GM13977 (cell line): ENCODE results near the gene TYROBP.
"Not testable (repeated sequence)": the region's sequence is repeated elsewhere in the genome, so short reads cannot be mapped to it uniquely, and the experiment has no call there.

ENCODE experiments used
- DNase-seq: peaks from one replicate; pipeline ENCODE4 v3.0.0; 2012; ENCODE audit warnings: low spot score
- CTCF ChIP-seq: IDR thresholded peaks from 2 replicates; pipeline ENCODE4 v1.5.1; 2012; ENCODE audit warnings: mild to moderate bottlenecking, control low read depth; ENCODE audit not compliant: insufficient read depth; ENCODE audit errors: extremely low read depth, missing control alignments
- in situ Hi-C: fragments of 300-500 bp; cut with MboI; formaldehyde crosslinking; loops from one replicate; pipeline ENCODE4 v1.12.0; 2022; ENCODE audit warnings: low sequenced_read_pairs, low pct_unique_long_range_greater_than_20kb, mixed read lengths, inconsistent platforms; ENCODE audit not compliant: unreplicated experiment

TYROBP gene

DNA sequence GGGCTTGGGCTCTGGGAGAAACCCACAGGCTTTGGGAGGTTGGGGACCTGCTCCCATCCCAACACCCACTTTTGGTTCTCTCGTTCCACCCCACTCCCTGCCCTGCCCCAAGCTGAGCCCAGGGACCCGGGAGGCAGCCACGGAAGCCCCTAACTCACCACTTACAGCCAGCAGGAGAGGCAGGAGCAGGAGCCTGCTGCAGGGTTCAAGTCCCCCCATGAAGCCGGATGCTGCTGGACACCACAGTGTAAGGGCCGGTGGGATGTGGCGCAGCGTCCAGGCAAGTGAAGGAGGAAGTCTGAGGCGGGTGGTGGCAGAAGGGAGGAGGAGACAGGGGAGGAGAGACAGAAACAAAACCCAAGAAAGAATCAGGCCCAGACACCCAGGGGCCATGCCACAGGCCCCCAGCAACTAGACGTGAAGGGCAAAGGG, at the start of gene TYROBP:
TYROBP (minus strand) TSS at position 286 of the 432 bp plus-strand sequence; CDS start at position 219, 67 bp downstream.
- DNase-seq, result peak; percentile 4
- no peak for TF ChIP-seq CTCF
- in situ Hi-C loops, result no loop called here

GRCh38 chr19:35957411-35957810, 49.3 kb upstream of the TYROBP start:
- DNase-seq, in situ Hi-C loops: not testable (repeated sequence)

GRCh38 chr19:35955881-35956634, 48.0 kb upstream of the TYROBP start:
- no peak for DNase-seq
- TF ChIP-seq CTCF, result no peak
- in situ Hi-C loops, result no loop called here

GRCh38 chr19:35949131-35949530, 41.0 kb upstream of the TYROBP start:
- no peak for DNase-seq
- TF ChIP-seq CTCF, result no peak
- in situ Hi-C loops, result no loop called here

DNA sequence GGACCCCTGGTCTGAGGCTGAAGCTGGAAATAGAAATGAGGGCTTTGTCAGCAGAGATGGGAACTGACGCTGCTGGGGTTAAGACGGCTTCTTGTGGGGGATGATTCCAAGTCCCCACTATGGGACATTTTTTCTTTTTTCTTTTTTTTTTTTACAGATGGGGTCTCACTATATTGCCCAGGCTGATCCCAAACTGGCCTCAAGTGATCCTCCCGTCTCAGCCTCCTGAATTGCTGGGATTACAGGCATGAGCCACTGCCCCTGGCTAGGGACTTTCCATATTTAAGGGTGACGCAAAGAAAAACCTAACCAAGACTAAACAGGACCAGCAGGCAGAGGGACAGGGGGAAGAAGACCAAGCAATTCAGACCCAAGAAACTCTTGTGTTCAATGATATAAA, 38.1 kb upstream of the TYROBP start:
- DNase-seq, result peak; percentile 28
- in situ Hi-C loops, result no loop called here
- no peak for TF ChIP-seq CTCF

GRCh38 chr19:35945121-35945790, 37.2 kb upstream of the TYROBP start:
- no peak for DNase-seq
- in situ Hi-C loops, result no loop called here
- TF ChIP-seq CTCF, result no peak

DNA sequence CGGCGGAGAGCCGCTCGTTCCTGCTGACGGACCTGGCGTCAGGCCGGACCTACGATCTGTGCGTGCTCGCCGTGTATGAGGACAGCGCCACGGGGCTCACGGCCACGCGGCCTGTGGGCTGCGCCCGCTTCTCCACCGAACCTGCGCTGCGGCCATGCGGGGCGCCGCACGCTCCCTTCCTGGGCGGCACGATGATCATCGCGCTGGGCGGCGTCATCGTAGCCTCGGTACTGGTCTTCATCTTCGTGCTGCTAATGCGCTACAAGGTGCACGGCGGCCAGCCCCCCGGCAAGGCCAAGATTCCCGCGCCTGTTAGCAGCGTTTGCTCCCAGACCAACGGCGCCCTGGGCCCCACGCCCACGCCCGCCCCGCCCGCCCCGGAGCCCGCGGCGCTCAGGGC, 36.5 kb upstream of the TYROBP start:
- TF ChIP-seq CTCF, result no peak
- no peak for DNase-seq
- in situ Hi-C loops, result no loop called here
